Nephron (organoid): ENCODE data around the gene TMEM204.

Experiments used
- H3K27ac Mint-ChIP-seq, 3 experiments: 2 replicates each; pipeline ENCODE4 v1.8.0; 2020; ENCODE audit warnings: mixed read lengths in 3 of 3, mild to moderate bottlenecking in 2 of 3, moderate library complexity in 1 of 3
- H3K27me3 Mint-ChIP-seq: 2 replicates; pipeline ENCODE4 v1.8.0; 2021; ENCODE audit warnings: low read depth, mild to moderate bottlenecking, moderate library complexity, mixed read lengths
- H3K36me3 Mint-ChIP-seq: 2 replicates; pipeline ENCODE4 v1.8.0; 2020; ENCODE audit warnings: low read depth, mixed read lengths
- H3K4me1 Mint-ChIP-seq: 2 replicates; pipeline ENCODE4 v1.8.0; 2020; ENCODE audit warnings: mixed read lengths
- H3K4me3 Mint-ChIP-seq, 3 experiments: 2 replicates each; pipeline ENCODE4 v1.8.0; 2020; ENCODE audit warnings: mild to moderate bottlenecking in 3 of 3, mixed read lengths in 3 of 3, moderate library complexity in 2 of 3
- H3K9me3 Mint-ChIP-seq: 2 replicates; pipeline ENCODE4 v1.8.0; 2020; ENCODE audit warnings: mixed read lengths
- TF ChIP-seq, protein P1 (sequence below), 3 experiments: fragments of 200-600 bp; sonication (generic); IDR thresholded peaks; one replicate each; pipeline ENCODE4 v1.5.0; 2021; ENCODE audit warnings: antibody characterized with exemption in 3 of 3; ENCODE audit not compliant: unreplicated experiment in 3 of 3

TMEM204 gene

GRCh38 chr16:1497014-1497598 is 36.4 kb upstream of the TMEM204 start:
- H3K4me3 Mint-ChIP-seq: peak overlapping the region; percentile 48 to 55 (median 54)
- H3K4me1 Mint-ChIP-seq: peaks cover 16% of the 10 kb centered on the region
- H3K27me3 Mint-ChIP-seq: peaks cover 4% of the 10 kb centered on the region
- TF ChIP-seq, protein P1, sequence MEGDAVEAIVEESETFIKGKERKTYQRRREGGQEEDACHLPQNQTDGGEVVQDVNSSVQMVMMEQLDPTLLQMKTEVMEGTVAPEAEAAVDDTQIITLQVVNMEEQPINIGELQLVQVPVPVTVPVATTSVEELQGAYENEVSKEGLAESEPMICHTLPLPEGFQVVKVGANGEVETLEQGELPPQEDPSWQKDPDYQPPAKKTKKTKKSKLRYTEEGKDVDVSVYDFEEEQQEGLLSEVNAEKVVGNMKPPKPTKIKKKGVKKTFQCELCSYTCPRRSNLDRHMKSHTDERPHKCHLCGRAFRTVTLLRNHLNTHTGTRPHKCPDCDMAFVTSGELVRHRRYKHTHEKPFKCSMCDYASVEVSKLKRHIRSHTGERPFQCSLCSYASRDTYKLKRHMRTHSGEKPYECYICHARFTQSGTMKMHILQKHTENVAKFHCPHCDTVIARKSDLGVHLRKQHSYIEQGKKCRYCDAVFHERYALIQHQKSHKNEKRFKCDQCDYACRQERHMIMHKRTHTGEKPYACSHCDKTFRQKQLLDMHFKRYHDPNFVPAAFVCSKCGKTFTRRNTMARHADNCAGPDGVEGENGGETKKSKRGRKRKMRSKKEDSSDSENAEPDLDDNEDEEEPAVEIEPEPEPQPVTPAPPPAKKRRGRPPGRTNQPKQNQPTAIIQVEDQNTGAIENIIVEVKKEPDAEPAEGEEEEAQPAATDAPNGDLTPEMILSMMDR (IDR thresholded peaks at IDR 0.05; ENCODE audit: unreplicated experiment in 3 of 3): no peak
- no peaks in the 10 kb centered on the region for H3K9me3 Mint-ChIP-seq
- H3K27ac Mint-ChIP-seq: no peak overlapping the region
- H3K36me3 Mint-ChIP-seq: peaks cover 16% of the 10 kb centered on the region

- H3K36me3 Mint-ChIP-seq: peaks cover 27% of the 10 kb centered on the region
- no peaks in the 10 kb centered on the region for H3K9me3 Mint-ChIP-seq
- H3K27ac Mint-ChIP-seq: no peak overlapping the region
- TF ChIP-seq, protein P1 (IDR thresholded peaks at IDR 0.05; ENCODE audit: unreplicated experiment in 3 of 3): no peak
- H3K4me3 Mint-ChIP-seq: no peak overlapping the region
- H3K4me1 Mint-ChIP-seq: peaks cover 10% of the 10 kb centered on the region
- H3K27me3 Mint-ChIP-seq: no peaks in the 10 kb centered on the region
Observed at GRCh38 chr16:1498899-1499676, 34.4 kb upstream of the TMEM204 start.

DNA sequence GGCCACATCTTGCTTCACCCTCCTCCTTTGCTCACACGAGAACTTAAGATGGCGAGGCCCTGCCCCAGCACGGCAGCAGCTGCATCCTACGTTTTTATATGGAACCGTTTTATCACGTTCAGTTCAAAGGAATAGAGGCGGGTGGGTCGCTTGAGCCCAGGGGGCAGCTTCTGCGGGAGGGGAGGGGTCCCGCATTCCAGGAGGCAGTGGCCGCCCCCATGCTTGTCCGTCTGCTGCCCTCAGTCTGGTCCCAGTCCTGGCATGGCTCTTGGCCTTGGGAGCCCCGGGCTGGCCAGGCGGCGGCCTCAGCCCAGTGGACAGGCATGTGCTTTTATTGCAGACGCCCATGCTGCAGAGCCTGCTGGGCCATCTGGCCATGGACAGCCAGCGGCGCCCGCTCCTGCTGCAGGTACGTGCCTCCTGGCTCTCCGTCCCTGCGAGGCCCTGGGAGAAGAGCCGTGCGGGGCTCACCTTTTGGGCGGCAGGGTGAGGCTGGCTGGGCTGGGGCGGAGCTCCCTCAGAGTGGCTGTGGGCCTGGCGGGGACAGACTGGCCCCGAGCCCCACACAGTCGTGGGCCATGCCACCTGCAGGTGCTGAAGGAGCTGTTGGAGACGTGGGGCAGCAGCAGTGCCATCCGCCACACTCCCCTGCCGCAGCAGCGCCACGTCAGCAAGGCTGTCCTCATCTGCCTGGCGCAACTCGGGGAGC is 33.6 kb upstream of the TMEM204 start:
- TF ChIP-seq, protein P1 (IDR thresholded peaks at IDR 0.05; ENCODE audit: unreplicated experiment in 3 of 3): no peak
- Mint-ChIP-seq H3K4me3 (no peak overlapping the region), H3K9me3 (no peaks in the 10 kb centered on the region), H3K36me3 (peaks cover 27% of the 10 kb centered on the region), H3K27ac (no peak overlapping the region), H3K4me1 (peaks cover 2% of the 10 kb centered on the region), H3K27me3 (no peaks in the 10 kb centered on the region)

DNA sequence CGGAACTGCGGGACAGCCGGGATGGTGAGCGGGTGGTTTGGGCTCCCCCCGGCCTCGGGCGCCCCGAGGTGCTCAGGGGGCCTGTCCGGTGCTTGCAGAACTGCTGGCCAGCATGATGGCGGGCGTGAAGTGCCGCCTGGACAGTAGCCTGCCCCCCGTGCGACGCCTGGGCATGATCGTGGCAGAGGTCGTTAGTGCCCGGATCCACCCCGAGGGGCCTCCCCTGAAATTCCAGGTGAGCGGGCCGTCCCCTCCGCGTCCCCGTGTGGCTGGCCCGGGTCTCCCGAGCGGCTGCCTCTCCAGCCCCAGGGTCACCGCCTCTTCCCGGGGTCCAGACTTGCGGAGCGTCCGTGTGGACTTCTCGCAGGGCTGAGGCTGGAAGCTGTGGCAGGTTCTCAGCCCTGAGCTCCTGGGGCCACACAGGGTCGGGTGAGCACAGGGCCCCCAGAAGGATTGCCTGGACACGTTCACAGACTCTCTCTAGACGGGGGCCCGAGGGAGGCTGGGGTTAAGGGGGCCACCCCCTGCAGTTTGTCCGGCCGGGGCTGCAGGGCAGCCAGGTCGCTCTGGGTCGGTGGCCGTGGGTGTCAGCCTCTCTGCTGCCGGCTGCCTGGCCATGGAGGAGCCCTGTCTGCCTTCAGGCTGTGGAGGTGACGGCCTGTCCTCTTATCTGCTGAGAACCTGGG is 32.9 kb upstream of the TMEM204 start:
- no peak overlapping the region for H3K4me3 Mint-ChIP-seq
- peaks cover 27% of the 10 kb centered on the region for H3K36me3 Mint-ChIP-seq
- H3K4me1 Mint-ChIP-seq: no peaks in the 10 kb centered on the region
- H3K27me3 Mint-ChIP-seq: no peaks in the 10 kb centered on the region
- H3K27ac Mint-ChIP-seq: no peak overlapping the region
- TF ChIP-seq, protein P1 (IDR thresholded peaks at IDR 0.05; ENCODE audit: unreplicated experiment in 3 of 3): no peak
- H3K9me3 Mint-ChIP-seq: no peaks in the 10 kb centered on the region

GRCh38 chr16:1501630-1502029 is 31.8 kb upstream of the TMEM204 start:
- Mint-ChIP-seq H3K27me3 (no peaks in the 10 kb centered on the region), H3K9me3 (no peaks in the 10 kb centered on the region), H3K4me3 (no peak overlapping the region), H3K4me1 (no peaks in the 10 kb centered on the region), H3K36me3 (peaks cover 27% of the 10 kb centered on the region), H3K27ac (no peak overlapping the region)
- TF ChIP-seq, protein P1 (IDR thresholded peaks at IDR 0.05; ENCODE audit: unreplicated experiment in 3 of 3): no peak
